Stimulated activated CD4-positive, alpha-beta T cell treated with anti-CD3 and anti-CD28 coated beads, TNF-alpha, amount 100 ng/mL, for 48 hours (primary cell): Measurements from ENCODE around the gene PHACTR3.
"Not testable (repeated sequence)": the region's sequence is repeated elsewhere in the genome, so short reads cannot be mapped to it uniquely, and the experiment has no call there.

Experiments
- DNase-seq, 3 donors: peaks; one replicate each; pipeline ENCODE4 v3.0.0-alpha.2; 2020; ENCODE audit warnings: low read depth in 3 of 3

The PHACTR3 gene

GRCh38 chr20:59858425-59858824 is 254.1 kb downstream of the PHACTR3 start:
- no peak for DNase-seq

- DNase-seq = no peak
Measured at GRCh38 chr20:59861401-59861800, 257.1 kb downstream of the PHACTR3 start.

- no peak for DNase-seq
Measured at GRCh38 chr20:59863058-59863457, 258.7 kb downstream of the PHACTR3 start.

GRCh38 chr20:59864726-59865125 is 260.4 kb downstream of the PHACTR3 start:
- DNase-seq = no peak

- no peak for DNase-seq
Measured at GRCh38 chr20:59866338-59866737, 262.0 kb downstream of the PHACTR3 start.

GRCh38 chr20:59871096-59871495 is 266.8 kb downstream of the PHACTR3 start:
- DNase-seq = no peak

- no peak for DNase-seq
Measured at GRCh38 chr20:59873409-59873808, 269.1 kb downstream of the PHACTR3 start.

- DNase-seq = no peak
Measured at GRCh38 chr20:59880198-59880597, 275.9 kb downstream of the PHACTR3 start.

GRCh38 chr20:59884494-59884893 is 280.2 kb downstream of the PHACTR3 start:
- DNase-seq = no peak

GRCh38 chr20:59888050-59888449 is 283.7 kb downstream of the PHACTR3 start:
- DNase-seq = no peak

GRCh38 chr20:59890035-59890434 is 285.7 kb downstream of the PHACTR3 start:
- not testable (repeated sequence) for DNase-seq

- DNase-seq = no peak
Measured at GRCh38 chr20:59891581-59891980, 287.2 kb downstream of the PHACTR3 start.

- DNase-seq = no peak
Measured at GRCh38 chr20:59895908-59896307, 291.6 kb downstream of the PHACTR3 start.
